Measurements from ENCODE around the gene CATSPERZ. TPM values are rescaled to one million over a fixed set of nuclear protein-coding genes. Genes with fewer than 3 reads are reported as not detected.

CATSPERZ gene
- total and polyA plus RNA-seq, 9 of the 15 experiments (the other 6 are each of a cell fraction or from before 2014, with no cell fraction given), result 0.86 to 8.5 (median 3.5) TPM

DNA sequence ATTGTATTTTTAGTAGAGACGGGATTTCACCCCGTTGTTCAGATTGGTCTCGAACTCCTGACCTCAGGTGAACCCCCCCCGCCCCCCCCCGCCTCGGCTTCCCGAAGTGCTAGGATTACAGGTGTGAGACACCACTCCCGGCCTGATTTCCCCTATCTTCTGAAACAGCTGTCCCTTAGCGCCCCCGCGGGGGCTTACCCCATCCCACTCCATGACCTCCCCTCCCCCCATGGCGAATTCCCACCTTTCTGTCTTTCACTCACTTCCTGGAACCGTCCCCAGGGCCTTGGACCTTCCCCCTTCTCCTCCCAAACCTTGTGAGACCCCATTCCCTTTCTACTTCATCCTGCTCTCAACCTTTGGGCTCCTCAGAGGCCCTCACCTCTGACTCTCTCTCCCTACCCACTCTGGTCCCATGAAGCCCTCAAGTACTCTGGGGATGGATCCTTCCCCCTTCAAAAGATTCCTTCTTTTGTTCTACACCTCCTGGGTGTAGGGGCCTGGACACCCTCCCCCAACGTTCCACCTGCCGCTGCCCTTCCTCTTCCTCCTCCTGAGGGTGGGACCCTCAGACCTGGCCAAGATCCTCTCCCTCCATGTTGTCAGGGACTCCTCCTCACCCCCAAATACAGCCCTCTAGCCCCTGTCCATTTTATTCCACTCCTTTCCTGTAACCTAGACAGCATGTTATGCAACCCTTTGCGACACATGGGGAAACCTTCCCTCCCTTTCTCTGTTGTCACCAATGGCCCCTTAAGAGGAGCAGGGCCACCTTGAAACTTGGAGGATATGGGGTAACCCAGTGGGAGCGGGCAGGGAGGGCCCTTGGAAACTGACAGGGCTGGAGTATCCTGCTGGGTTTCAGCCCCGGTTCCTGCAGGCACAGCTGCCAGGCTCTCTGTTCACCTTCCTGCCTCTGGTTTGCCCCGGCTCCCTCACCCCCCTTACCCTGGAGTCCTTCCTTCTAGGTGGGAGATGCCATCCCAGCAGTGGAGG lies 18.9 kb downstream of the CATSPERZ start (continued):
- TF ChIP-seq, protein P1, sequence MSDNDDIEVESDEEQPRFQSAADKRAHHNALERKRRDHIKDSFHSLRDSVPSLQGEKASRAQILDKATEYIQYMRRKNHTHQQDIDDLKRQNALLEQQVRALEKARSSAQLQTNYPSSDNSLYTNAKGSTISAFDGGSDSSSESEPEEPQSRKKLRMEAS (CRISPR knock-in tag; IDR thresholded peaks at IDR 0.05), result peak; percentile 60; the same call in 1 of the 2 replicates
- TF ChIP-seq MYC (IDR thresholded peaks at IDR 0.05; ENCODE audit: low read depth, low read length), result no peak; the same call in 1 of the 2 replicates
- no peak for TF ChIP-seq MYC (CRISPR knock-in tag; IDR thresholded peaks at IDR 0.05; ENCODE audit: borderline replicate concordance, low read depth)
- TF ChIP-seq FOXJ2 (tag; IDR thresholded peaks at IDR 0.05), result peak; percentile 34; the same call in 1 of the 2 replicates
- no peak for TF ChIP-seq ZFP36 (IDR thresholded peaks at IDR 0.05; ENCODE audit: low read depth, low read length, partially characterized antibody)
- TF ChIP-seq, protein P2, sequence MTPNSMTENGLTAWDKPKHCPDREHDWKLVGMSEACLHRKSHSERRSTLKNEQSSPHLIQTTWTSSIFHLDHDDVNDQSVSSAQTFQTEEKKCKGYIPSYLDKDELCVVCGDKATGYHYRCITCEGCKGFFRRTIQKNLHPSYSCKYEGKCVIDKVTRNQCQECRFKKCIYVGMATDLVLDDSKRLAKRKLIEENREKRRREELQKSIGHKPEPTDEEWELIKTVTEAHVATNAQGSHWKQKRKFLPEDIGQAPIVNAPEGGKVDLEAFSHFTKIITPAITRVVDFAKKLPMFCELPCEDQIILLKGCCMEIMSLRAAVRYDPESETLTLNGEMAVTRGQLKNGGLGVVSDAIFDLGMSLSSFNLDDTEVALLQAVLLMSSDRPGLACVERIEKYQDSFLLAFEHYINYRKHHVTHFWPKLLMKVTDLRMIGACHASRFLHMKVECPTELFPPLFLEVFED (CRISPR knock-in tag; conservative IDR thresholded peaks at IDR 0.05), result no peak
- no peak for TF ChIP-seq PCBP2 (IDR thresholded peaks at IDR 0.05; ENCODE audit: low read depth, low read length, poor library complexity, severe bottlenecking)
- TF ChIP-seq HNRNPK (IDR thresholded peaks at IDR 0.05; ENCODE audit: low read depth, low read length, poor library complexity, severe bottlenecking), result no peak
- TF ChIP-seq ARID2 (IDR thresholded peaks at IDR 0.05), result no peak
- TF ChIP-seq, protein P3, sequence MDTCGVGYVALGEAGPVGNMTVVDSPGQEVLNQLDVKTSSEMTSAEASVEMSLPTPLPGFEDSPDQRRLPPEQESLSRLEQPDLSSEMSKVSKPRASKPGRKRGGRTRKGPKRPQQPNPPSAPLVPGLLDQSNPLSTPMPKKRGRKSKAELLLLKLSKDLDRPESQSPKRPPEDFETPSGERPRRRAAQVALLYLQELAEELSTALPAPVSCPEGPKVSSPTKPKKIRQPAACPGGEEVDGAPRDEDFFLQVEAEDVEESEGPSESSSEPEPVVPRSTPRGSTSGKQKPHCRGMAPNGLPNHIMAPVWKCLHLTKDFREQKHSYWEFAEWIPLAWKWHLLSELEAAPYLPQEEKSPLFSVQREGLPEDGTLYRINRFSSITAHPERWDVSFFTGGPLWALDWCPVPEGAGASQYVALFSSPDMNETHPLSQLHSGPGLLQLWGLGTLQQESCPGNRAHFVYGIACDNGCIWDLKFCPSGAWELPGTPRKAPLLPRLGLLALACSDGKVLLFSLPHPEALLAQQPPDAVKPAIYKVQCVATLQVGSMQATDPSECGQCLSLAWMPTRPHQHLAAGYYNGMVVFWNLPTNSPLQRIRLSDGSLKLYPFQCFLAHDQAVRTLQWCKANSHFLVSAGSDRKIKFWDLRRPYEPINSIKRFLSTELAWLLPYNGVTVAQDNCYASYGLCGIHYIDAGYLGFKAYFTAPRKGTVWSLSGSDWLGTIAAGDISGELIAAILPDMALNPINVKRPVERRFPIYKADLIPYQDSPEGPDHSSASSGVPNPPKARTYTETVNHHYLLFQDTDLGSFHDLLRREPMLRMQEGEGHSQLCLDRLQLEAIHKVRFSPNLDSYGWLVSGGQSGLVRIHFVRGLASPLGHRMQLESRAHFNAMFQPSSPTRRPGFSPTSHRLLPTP (IDR thresholded peaks at IDR 0.05; ENCODE audit: borderline replicate concordance, extremely low read depth, insufficient read length), result no peak
- no peak for TF ChIP-seq XRCC4 (IDR thresholded peaks at IDR 0.05; ENCODE audit: extremely low read depth, insufficient read depth, insufficient read length)
- peak; percentile 20; the same call in 1 of the 2 replicates for TF ChIP-seq TEAD4 (IDR thresholded peaks at IDR 0.05; ENCODE audit: low read length)
- no peak for TF ChIP-seq TEAD4 (CRISPR knock-in tag; IDR thresholded peaks at IDR 0.05; ENCODE audit: borderline replicate concordance)
- peak; percentile 47; the same call in 1 of the 2 replicates for TF ChIP-seq CBFA2T2 (conservative IDR thresholded peaks at IDR 0.05)
- TF ChIP-seq ZNF324 (CRISPR knock-in tag; IDR thresholded peaks at IDR 0.05), result no peak
- TF ChIP-seq ESRRB (CRISPR knock-in tag; IDR thresholded peaks at IDR 0.05; ENCODE audit: borderline replicate concordance), result no peak
- no peak for TF ChIP-seq ZNF347 (CRISPR knock-in tag; IDR thresholded peaks at IDR 0.05; ENCODE audit: low read depth)
- peak; percentile 28; the same call in 1 of the 2 replicates for TF ChIP-seq MTA2 (IDR thresholded peaks at IDR 0.05; ENCODE audit: low read depth)
- TF ChIP-seq EP300 (IDR thresholded peaks at IDR 0.05; ENCODE audit: low read length), result peak; percentile 58; the same call in 1 of the 2 replicates
- peak; percentile 57; the same call in 1 of the 2 replicates for TF ChIP-seq TGIF2 (CRISPR knock-in tag; IDR thresholded peaks at IDR 0.05)
